A549 (cell line): Measurements from ENCODE around the gene TCEA2. TPM values are rescaled to one million over a fixed set of nuclear protein-coding genes. Genes with fewer than 3 reads are reported as not detected.

Experiments used
- ATAC-seq, 2 experiments: fragments of 200-7000 bp in 1 of 2; fragments of >200 bp in 1 of 2; cut with Nextera tagmentation in 1 of 2; cut with Tn5 transposase in 1 of 2; 3 replicates each; pipeline versions ENCODE4 v1.8.0 to v1.9.1; 2018 to 2020; ENCODE audit warnings: mild to moderate bottlenecking in 1 of 2, moderate library complexity in 1 of 2
- CTCF ChIA-PET: fragments of 300-600 bp; sonication (Branson Sonifier 250); formaldehyde crosslinking; extraction: SDS; loops from one replicate; lab custom pipeline; 2021; ENCODE audit warnings: antibody characterized with exemption, inconsistent platforms; lab: Yijun Ruan, JAX
- POLR2A ChIA-PET: fragments of 350-600 bp; formaldehyde crosslinking; extraction: SDS; loops from one replicate; lab custom pipeline; 2021; ENCODE audit warnings: antibody characterized with exemption, inconsistent platforms; lab: Yijun Ruan, JAX
- DNase-seq, 2 experiments: peaks; one replicate each; pipeline versions ENCODE4 v3.0.0 to v3.0.0-alpha.2; 2011 to 2016; ENCODE audit warnings: low read depth in 1 of 2, low spot score in 1 of 2
- FAIRE-seq: peaks from 2 replicates; lab custom pipeline; 2011; peaks lifted over from hg19 to GRCh38; lab: Jason Lieb, UNC
- H3K27ac ChIP-seq, 2 experiments: fragments of >200 bp; sonication (Bioruptor Twin); formaldehyde crosslinking; 3 replicates each; pipeline ENCODE4 v1.5.1; 2016 to 2017
- H3K4me1 ChIP-seq: fragments of >200 bp; sonication (Bioruptor Twin); formaldehyde crosslinking; 3 replicates; pipeline ENCODE4 v1.6.1; 2016
- H3K4me2 ChIP-seq: fragments of >200 bp; sonication (Bioruptor Twin); formaldehyde crosslinking; 3 replicates; pipeline ENCODE4 v1.6.1; 2016
- H3K4me3 ChIP-seq: fragments of >200 bp; sonication (Bioruptor Twin); formaldehyde crosslinking; 3 replicates; pipeline ENCODE4 v1.5.1; 2016
- H3K9me3 ChIP-seq: fragments of >200 bp; sonication (Bioruptor Twin); formaldehyde crosslinking; 3 replicates; pipeline ENCODE4 v1.6.1; 2016
- ATOH8 ChIP-seq: fragments of 250-450 bp; sonication (Bioruptor Pico); IDR thresholded peaks from 2 replicates; pipeline ENCODE4 v1.5.0; 2020; ENCODE audit warnings: low read depth, mild to moderate bottlenecking, moderate library complexity
- BHLHE40 ChIP-seq: IDR thresholded peaks from 2 replicates; pipeline ENCODE4 v1.6.1; 2012; ENCODE audit warnings: low read depth, low read length, inconsistent platforms
- CBX2 ChIP-seq: fragments of 200-600 bp; sonication (generic); IDR thresholded peaks from 2 replicates; pipeline ENCODE4 v1.6.1; 2016; ENCODE audit warnings: low read depth, mild to moderate bottlenecking, borderline replicate concordance
- CEBPB ChIP-seq, 2 experiments: fragments of >200 bp in 1 of 2; sonication (Bioruptor Twin) in 1 of 2; formaldehyde crosslinking in 1 of 2; IDR thresholded peaks; 2 replicates each; pipeline ENCODE4 v1.6.1; 2012 to 2016
- CTCF ChIP-seq: fragments of >200 bp; sonication (Bioruptor Twin); formaldehyde crosslinking; IDR thresholded peaks from 3 replicates; pipeline ENCODE4 v1.5.1; 2016
- E2F6 ChIP-seq: IDR thresholded peaks from 2 replicates; pipeline ENCODE4 v1.6.1; 2012; ENCODE audit warnings: low read depth, borderline replicate concordance
- EHF ChIP-seq: fragments of 250-450 bp; sonication (Bioruptor Pico); IDR thresholded peaks from 2 replicates; pipeline ENCODE4 v1.5.0; 2020; ENCODE audit warnings: mild to moderate bottlenecking
- EHMT2 ChIP-seq: fragments of 200-600 bp; sonication (generic); IDR thresholded peaks from 2 replicates; pipeline ENCODE4 v1.6.1; 2016; ENCODE audit warnings: antibody characterized with exemption, low read depth, mild to moderate bottlenecking, moderate library complexity
- ELK1 ChIP-seq: fragments of 150-350 bp; IDR thresholded peaks from 2 replicates; pipeline ENCODE4 v1.6.1; 2014; ENCODE audit warnings: low read depth, mild to moderate bottlenecking, low read length
- ESRRA ChIP-seq: fragments of 150-350 bp; IDR thresholded peaks from 2 replicates; pipeline ENCODE4 v1.6.1; 2014; ENCODE audit warnings: mild to moderate bottlenecking, low read length, borderline replicate concordance
- HOXA7 ChIP-seq: fragments of 250-450 bp; sonication (Bioruptor Pico); IDR thresholded peaks from 2 replicates; pipeline ENCODE4 v1.5.0; 2020; ENCODE audit warnings: mild to moderate bottlenecking, moderate library complexity
- HOXB13 ChIP-seq: fragments of 250-450 bp; sonication (Bioruptor Pico); IDR thresholded peaks from 2 replicates; pipeline ENCODE4 v1.5.0; 2020; ENCODE audit warnings: low read depth, mild to moderate bottlenecking, moderate library complexity
- JUNB ChIP-seq: fragments of >200 bp; sonication (Bioruptor Twin); formaldehyde crosslinking; IDR thresholded peaks from 2 replicates; pipeline ENCODE4 v1.6.1; 2016
- KDM1A ChIP-seq: fragments of 200-600 bp; sonication (generic); IDR thresholded peaks from 2 replicates; pipeline ENCODE4 v1.6.1; 2016; ENCODE audit warnings: low read depth, mild to moderate bottlenecking
- NFE2L2 ChIP-seq: fragments of 150-350 bp; conservative IDR thresholded peaks from 2 replicates; pipeline ENCODE4 v1.6.1; 2014; ENCODE audit warnings: low read length
- NR3C1 ChIP-seq: fragments of >200 bp; sonication (Bioruptor Twin); formaldehyde crosslinking; IDR thresholded peaks from 3 replicates; pipeline ENCODE4 v1.6.1; 2017
- PHF8 ChIP-seq: fragments of 200-600 bp; sonication (generic); IDR thresholded peaks from 2 replicates; pipeline ENCODE4 v1.6.1; 2016; ENCODE audit warnings: low read depth, mild to moderate bottlenecking, antibody characterized with exemption, moderate library complexity, borderline replicate concordance
- POLR2A ChIP-seq: IDR thresholded peaks from 2 replicates; pipeline ENCODE4 v1.6.1; 2012; ENCODE audit warnings: mild to moderate bottlenecking, low read length
- POLR2AphosphoS2 ChIP-seq: conservative IDR thresholded peaks from 2 replicates; pipeline ENCODE4 v1.6.1; 2012; ENCODE audit warnings: low read length, improper control_type of control experiment, inconsistent platforms
- RAD21 ChIP-seq, 2 experiments: fragments of >200 bp in 1 of 2; sonication (Bioruptor Twin) in 1 of 2; formaldehyde crosslinking in 1 of 2; IDR thresholded peaks in 1 of 2; conservative IDR thresholded peaks in 1 of 2; 2 replicates in 1 of 2; 3 replicates in 1 of 2; pipeline ENCODE4 v1.6.1; 2012 to 2018; ENCODE audit warnings: inconsistent platforms in 1 of 2
- RFX5 ChIP-seq: fragments of 450-650 bp; IDR thresholded peaks from 2 replicates; pipeline ENCODE4 v1.7.1; 2014; ENCODE audit warnings: antibody characterized with exemption, mild to moderate bottlenecking, moderate library complexity
- SMC3 ChIP-seq: fragments of >200 bp; sonication (Bioruptor Twin); formaldehyde crosslinking; IDR thresholded peaks from 3 replicates; pipeline ENCODE4 v1.6.1; 2018; ENCODE audit warnings: inconsistent platforms
- ZFP36 ChIP-seq: fragments of 450-650 bp; IDR thresholded peaks from 2 replicates; pipeline ENCODE4 v1.6.1; 2014; ENCODE audit warnings: borderline replicate concordance; ENCODE audit not compliant: partially characterized antibody
- WGBS: methylation state at CpG from one replicate; pipeline ENCODE4 v1.1.6; 2017; ENCODE audit errors: missing lambda C conversion rate; 5-methylcytosine and 5-hydroxymethylcytosine counted together
- polyA plus RNA-seq, 4 experiments: library from polyadenylated mRNA; depleted of rRNA in 3 of 4; stranded (reverse); fragments of >200 nt; fragmentation: RNase III in 1 of 4; extraction: RNeasy Plus Mini Kit Qiagen cat#74134 plus additional on column Dnase treatment in 1 of 4; gene quantifications; 2 replicates in 3 of 4; 3 replicates in 1 of 4; pipeline ENCODE4 v1.2.3, GENCODE V29; 2011 to 2017
- TF ChIP-seq, protein P1 (sequence below): fragments of 200-600 bp; sonication (generic); IDR thresholded peaks from 2 replicates; pipeline ENCODE4 v1.6.1; 2016; ENCODE audit warnings: antibody characterized with exemption, mild to moderate bottlenecking, moderate library complexity
- TF ChIP-seq, protein P2 (sequence below): fragments of >200 bp; sonication (Bioruptor Twin); formaldehyde crosslinking; IDR thresholded peaks from 2 replicates; pipeline ENCODE4 v1.6.1; 2016

Gene TCEA2
- polyA plus RNA-seq, 2 of the 4 experiments (the other 2 are of a cell fraction), result 11.2 to 29.8 TPM

DNA sequence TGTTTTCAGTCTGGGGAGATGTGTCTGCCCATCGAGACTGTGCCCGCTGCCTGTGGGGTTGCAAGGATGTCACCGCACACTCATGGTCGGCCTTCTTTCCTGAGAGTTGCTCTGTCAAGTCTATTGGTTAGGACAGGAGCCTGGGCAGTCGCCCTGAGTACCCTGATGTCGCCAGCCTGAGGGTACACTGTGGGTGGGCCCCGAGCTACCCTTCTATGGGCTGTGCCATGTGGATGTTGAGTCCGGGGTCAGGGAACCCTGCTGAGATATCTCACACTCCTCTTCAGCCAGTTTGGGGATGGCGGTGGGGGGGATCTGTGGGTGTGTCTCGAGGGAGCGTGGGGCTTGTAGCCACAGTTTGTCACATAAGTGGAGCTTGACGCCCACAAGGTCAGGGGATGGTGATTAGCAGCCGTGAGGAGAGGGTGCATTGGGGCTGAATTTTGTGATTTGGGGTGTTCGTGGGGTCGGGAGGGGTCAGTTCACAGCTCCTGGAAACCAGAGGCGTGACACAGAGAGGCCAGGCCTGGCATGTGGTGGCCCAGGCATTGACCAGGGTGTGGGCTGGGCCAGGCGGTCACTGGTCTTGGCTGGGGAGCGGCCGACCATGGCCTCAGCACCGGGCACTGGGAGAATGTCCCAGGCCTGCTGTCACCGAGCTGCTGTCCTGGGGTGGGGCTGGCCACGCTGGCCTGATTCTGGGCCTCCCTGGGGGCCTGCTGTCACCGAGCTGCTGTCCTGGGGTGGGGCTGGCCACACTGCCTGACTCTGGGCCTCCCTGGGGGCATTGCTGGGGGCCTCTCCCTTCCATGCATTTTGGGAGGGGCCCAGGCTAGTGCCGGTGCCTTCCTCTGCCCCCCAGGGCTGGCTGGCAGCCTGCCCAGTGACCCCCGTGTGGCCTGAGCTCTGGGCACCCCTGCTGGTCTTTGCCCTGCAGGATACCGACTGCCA is 46.0 kb downstream of the TCEA2 start:
- DNase-seq (no peak), FAIRE-seq (no peak)
- Histone ChIP-seq H3K4me2 (no peak overlapping the region), H3K4me1 (no peaks in the 10 kb centered on the region)
- TF ChIP-seq BHLHE40, result no peak
- no peak for TF ChIP-seq POLR2AphosphoS2
- TF ChIP-seq CBX2, result no peak
- no peak for TF ChIP-seq ESRRA
- TF ChIP-seq JUNB, result no peak
- no peak for TF ChIP-seq POLR2A
- TF ChIP-seq RAD21 (conservative IDR thresholded peaks at IDR 0.05 in 1 of 2, IDR thresholded peaks at IDR 0.05 in 1 of 2), result no peak
- TF ChIP-seq E2F6, result no peak
- no peak for TF ChIP-seq ATOH8
- no peak for TF ChIP-seq ELK1
- TF ChIP-seq EHF (CRISPR knock-in tag), result no peak
- no peak for TF ChIP-seq ZFP36
- TF ChIP-seq RFX5, result no peak
- TF ChIP-seq, protein P1, sequence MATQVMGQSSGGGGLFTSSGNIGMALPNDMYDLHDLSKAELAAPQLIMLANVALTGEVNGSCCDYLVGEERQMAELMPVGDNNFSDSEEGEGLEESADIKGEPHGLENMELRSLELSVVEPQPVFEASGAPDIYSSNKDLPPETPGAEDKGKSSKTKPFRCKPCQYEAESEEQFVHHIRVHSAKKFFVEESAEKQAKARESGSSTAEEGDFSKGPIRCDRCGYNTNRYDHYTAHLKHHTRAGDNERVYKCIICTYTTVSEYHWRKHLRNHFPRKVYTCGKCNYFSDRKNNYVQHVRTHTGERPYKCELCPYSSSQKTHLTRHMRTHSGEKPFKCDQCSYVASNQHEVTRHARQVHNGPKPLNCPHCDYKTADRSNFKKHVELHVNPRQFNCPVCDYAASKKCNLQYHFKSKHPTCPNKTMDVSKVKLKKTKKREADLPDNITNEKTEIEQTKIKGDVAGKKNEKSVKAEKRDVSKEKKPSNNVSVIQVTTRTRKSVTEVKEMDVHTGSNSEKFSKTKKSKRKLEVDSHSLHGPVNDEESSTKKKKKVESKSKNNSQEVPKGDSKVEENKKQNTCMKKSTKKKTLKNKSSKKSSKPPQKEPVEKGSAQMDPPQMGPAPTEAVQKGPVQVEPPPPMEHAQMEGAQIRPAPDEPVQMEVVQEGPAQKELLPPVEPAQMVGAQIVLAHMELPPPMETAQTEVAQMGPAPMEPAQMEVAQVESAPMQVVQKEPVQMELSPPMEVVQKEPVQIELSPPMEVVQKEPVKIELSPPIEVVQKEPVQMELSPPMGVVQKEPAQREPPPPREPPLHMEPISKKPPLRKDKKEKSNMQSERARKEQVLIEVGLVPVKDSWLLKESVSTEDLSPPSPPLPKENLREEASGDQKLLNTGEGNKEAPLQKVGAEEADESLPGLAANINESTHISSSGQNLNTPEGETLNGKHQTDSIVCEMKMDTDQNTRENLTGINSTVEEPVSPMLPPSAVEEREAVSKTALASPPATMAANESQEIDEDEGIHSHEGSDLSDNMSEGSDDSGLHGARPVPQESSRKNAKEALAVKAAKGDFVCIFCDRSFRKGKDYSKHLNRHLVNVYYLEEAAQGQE, result no peak
- TF ChIP-seq PHF8, result no peak
- TF ChIP-seq, all 56 proteins: peak for 0
- no peak for ATAC-seq
- Histone ChIP-seq H3K9me3 (no peaks in the 10 kb centered on the region), H3K27ac (no peak overlapping the region), H3K4me3 (no peak overlapping the region)
- 63% methylated on average over 16 of the region's 26 CpGs for WGBS
- ChIA-PET CTCF (interaction anchor here (0.8 to 7.1 kb wide), 5 partner anchors 12 to 71 kb away, joined by 3 to 63 read pairs (median 3); partner anchors contain the start of gene LKAAEAR1), POLR2A (no interaction called here)

GRCh38 chr20:64109831-64110391 is 46.9 kb downstream of the TCEA2 start:
- WGBS, result 63% methylated on average over 12 of the region's 16 CpGs
- no peak for FAIRE-seq
- DNase-seq, result no peak
- no peak overlapping the region for H3K4me2 ChIP-seq
- H3K4me3 ChIP-seq, result no peak overlapping the region
- H3K27ac ChIP-seq, result no peak overlapping the region
- POLR2A ChIA-PET, result no interaction called here
- ATAC-seq, result no peak
- H3K4me1 ChIP-seq, result no peaks in the 10 kb centered on the region
- no peaks in the 10 kb centered on the region for H3K9me3 ChIP-seq
- CTCF ChIA-PET, result interaction anchor here (1.0 to 7.6 kb wide), 5 partner anchors 9 to 70 kb away, joined by 3 to 63 read pairs (median 7); partner anchors contain the start of gene LKAAEAR1
- TF ChIP-seq PHF8 (no peak), SMC3 (no peak), KDM1A (no peak), HOXB13 (CRISPR knock-in tag) (no peak), CTCF (no peak), CEBPB (IDR thresholded peaks at IDR 0.05) (no peak), RAD21 (conservative IDR thresholded peaks at IDR 0.05 in 1 of 2, IDR thresholded peaks at IDR 0.05 in 1 of 2) (no peak), NR3C1 (no peak), ZFP36 (no peak), NFE2L2 (no peak), POLR2AphosphoS2 (no peak), JUNB (no peak), ESRRA (no peak), HOXA7 (no peak), EHMT2 (no peak)
- TF ChIP-seq, protein P2, sequence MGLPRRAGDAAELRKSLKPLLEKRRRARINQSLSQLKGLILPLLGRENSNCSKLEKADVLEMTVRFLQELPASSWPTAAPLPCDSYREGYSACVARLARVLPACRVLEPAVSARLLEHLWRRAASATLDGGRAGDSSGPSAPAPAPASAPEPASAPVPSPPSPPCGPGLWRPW, result no peak
